Heart left ventricle (tissue), 16 donors: ENCODE data around the gene GRIN1. TPM values are rescaled to one million over a fixed set of nuclear protein-coding genes. Genes with fewer than 3 reads are reported as not detected.

Experiments used
- ATAC-seq, 4 donors: fragments of 200-7000 bp; cut with Tn5 transposase; one replicate each; pipeline ENCODE4 v1.9.1; 2020 to 2022; ENCODE audit warnings: moderate library complexity in 4 of 4, mild to moderate bottlenecking in 3 of 4, moderate number of reproducible peaks in 1 of 4
- DNase-seq, 5 donors: peaks; one replicate each; pipeline ENCODE4 v3.0.0-alpha.2; 2020
- H3K27ac ChIP-seq, 12 donors: fragments of 200-600 bp; sonication (generic) in 4 of 12; one replicate each; pipeline versions ENCODE4 v1.5.0 to v1.8.0; 2016 to 2022; ENCODE audit warnings: mild to moderate bottlenecking in 2 of 12
- H3K27me3 ChIP-seq, 9 donors: fragments of 200-600 bp; sonication (generic) in 2 of 9; one replicate each; pipeline versions ENCODE4 v1.5.1 to v1.8.0; 2016 to 2022; ENCODE audit warnings: mild to moderate bottlenecking in 3 of 9
- H3K36me3 ChIP-seq, 9 donors: fragments of 200-600 bp; sonication (generic) in 2 of 9; one replicate each; pipeline versions ENCODE4 v1.5.0 to v1.8.0; 2018 to 2022; ENCODE audit warnings: mild to moderate bottlenecking in 2 of 9
- H3K4me1 ChIP-seq, 12 donors: fragments of 200-600 bp; sonication (generic) in 4 of 12; one replicate each; pipeline versions ENCODE4 v1.5.0 to v1.8.0; 2016 to 2022; ENCODE audit warnings: mild to moderate bottlenecking in 3 of 12
- H3K4me3 ChIP-seq, 12 donors: fragments of 200-600 bp; sonication (generic) in 4 of 12; one replicate each; pipeline versions ENCODE4 v1.5.0 to v1.8.0; 2017 to 2022; ENCODE audit warnings: mild to moderate bottlenecking in 9 of 12, moderate library complexity in 4 of 12
- H3K9me3 ChIP-seq, 12 donors: fragments of 200-600 bp; sonication (generic) in 4 of 12; one replicate each; pipeline versions ENCODE4 v1.5.0 to v1.8.0; 2016 to 2022; ENCODE audit warnings: mild to moderate bottlenecking in 1 of 12
- POLR2A ChIP-seq, 2 donors: fragments of 450-650 bp; IDR thresholded peaks; one replicate each; pipeline ENCODE4 v1.6.1; 2017; ENCODE audit warnings: antibody characterized with exemption in 2 of 2, mild to moderate bottlenecking in 2 of 2, moderate library complexity in 2 of 2
- WGBS, 4 donors: extraction: QIAGEN DNeasy Blood & Tissue Kit in 2 of 4; methylation state at CpG; one replicate each; pipeline versions ENCODE4 v1.1.5 to v1.1.7; 2013 to 2018; 5-methylcytosine and 5-hydroxymethylcytosine counted together
- intact Hi-C, 10 donors: fragments of 100-400 bp; cut with DNase I; formaldehyde crosslinking; loops; one replicate each; pipeline versions ENCODE4 v1.11.1 to v1.14.2; 2022
- polyA plus RNA-seq, 2 donors: library from polyadenylated mRNA; stranded (reverse); fragments of 200-250 nt; gene quantifications; one replicate each; pipeline ENCODE4 v1.2.3, GENCODE V29; 2013
- total RNA-seq, 9 donors: library from RNA; depleted of rRNA in 2 of 9; stranded (reverse); fragments of >200 nt in 2 of 9; fragmentation: NEBNext Ultra II Directional in 3 of 9; extraction: Animal tissue kit (Norgen Biotek cat#: 25700) in 3 of 9; gene quantifications; one replicate each; pipeline versions ENCODE4 v1.1.0 to v1.2.4, GENCODE V29; 2016 to 2023
- TF ChIP-seq, protein P1 (sequence below), 12 donors: fragments of 200-600 bp; sonication (generic) in 4 of 12; IDR thresholded peaks; one replicate each; pipeline versions ENCODE4 v1.5.0 to v1.8.0; 2018 to 2022; ENCODE audit warnings: antibody characterized with exemption in 12 of 12, mild to moderate bottlenecking in 5 of 12
- donor health status: ischemic (EF 13 %, LVEDD 7.1; RV severe dilation, severe dysfunction).
- donor health status: healthy with polysubstance abuse.
- donor health status: DM: no; HTN: yes; CAD: no.
- donor health status: DM: no; HTN: no; CAD: no.
- donor health status: ischemic (EF 25% LVEDD 6.9; RV normal size, moderate dysfunction).
- donor health status: ischemic (EF 25% LVEDD 5.7; RV mildly dilated, moderate dysfunction).
- donor health status: healthy.
- donor health status: DM: yes; HTN: yes; CAD: no.
- donor health status: ischemic (EF 35%, LVEDD 5.7; RV mildly dilated, moderate dysfunction).
- donor health status: nonischemic (EF 11% LVEDD 7.7; RV severe dilation, severe dysfunction).
- donor health status: DM: yes; HTN: yes; CAD: no.
- donor health status: PGD.
- donor health status: ischemic (EF 29% LVEDD 5.4; RV normal size, mild dysfunction).
- donor health status: nonischemic (EF 23%, LVEDD 6.1; RV moderate dilation, normal function).

GRIN1 gene
- total and polyA plus RNA-seq, 11 donors = 0.10 TPM; not detected in 10

DNA sequence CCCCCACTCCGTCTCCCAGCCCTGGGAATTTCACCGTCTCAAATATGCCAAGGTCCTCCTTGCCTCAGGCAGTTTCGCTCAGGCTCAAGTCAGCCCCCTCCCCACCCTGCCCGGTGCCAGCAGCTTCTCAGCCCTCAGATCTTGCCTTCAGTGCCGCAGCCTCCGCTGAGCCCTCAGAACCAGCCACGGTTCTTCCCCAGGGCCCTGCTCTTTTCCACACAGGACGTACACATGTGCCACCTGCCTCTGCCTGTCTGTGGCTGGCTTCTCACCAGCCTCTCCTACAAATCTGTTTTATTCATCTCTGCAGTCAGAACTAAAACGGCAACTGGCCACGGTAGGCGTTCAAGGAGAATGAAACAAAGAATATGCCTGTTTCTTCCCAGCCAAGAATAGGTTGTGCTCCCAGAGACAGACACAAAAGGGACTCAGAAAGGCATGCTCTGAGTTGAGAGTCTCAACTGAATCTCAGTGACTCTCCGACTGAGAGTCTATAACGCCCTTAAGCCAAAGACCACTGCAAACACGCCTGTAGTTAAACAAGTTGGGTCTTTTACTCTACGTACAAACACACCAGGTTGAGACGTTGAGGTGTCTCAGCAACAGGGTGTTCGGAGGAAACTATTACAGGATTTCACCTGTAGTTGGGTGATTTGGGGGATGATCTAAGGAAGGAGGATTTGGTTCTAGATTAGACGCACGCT lies 10.6 kb upstream of the GRIN1 start:
- TF ChIP-seq POLR2A (IDR thresholded peaks at IDR 0.05) = no peak
- TF ChIP-seq, protein P1, sequence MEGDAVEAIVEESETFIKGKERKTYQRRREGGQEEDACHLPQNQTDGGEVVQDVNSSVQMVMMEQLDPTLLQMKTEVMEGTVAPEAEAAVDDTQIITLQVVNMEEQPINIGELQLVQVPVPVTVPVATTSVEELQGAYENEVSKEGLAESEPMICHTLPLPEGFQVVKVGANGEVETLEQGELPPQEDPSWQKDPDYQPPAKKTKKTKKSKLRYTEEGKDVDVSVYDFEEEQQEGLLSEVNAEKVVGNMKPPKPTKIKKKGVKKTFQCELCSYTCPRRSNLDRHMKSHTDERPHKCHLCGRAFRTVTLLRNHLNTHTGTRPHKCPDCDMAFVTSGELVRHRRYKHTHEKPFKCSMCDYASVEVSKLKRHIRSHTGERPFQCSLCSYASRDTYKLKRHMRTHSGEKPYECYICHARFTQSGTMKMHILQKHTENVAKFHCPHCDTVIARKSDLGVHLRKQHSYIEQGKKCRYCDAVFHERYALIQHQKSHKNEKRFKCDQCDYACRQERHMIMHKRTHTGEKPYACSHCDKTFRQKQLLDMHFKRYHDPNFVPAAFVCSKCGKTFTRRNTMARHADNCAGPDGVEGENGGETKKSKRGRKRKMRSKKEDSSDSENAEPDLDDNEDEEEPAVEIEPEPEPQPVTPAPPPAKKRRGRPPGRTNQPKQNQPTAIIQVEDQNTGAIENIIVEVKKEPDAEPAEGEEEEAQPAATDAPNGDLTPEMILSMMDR (IDR thresholded peaks at IDR 0.05) = no peak
- peaks cover 0 to 13% (median 5%) of the 10 kb centered on the region in 9 donors for H3K27me3 ChIP-seq
- peak overlapping the region in 4 of 12 donors; percentile 68 to 87 (median 75) for H3K27ac ChIP-seq
- ATAC-seq (no peak), DNase-seq (no peak)
- no peaks in the 10 kb centered on the region for H3K36me3 ChIP-seq
- H3K9me3 ChIP-seq = peaks cover 0 to 14% (median 0%) of the 10 kb centered on the region in 12 donors
- intact Hi-C loops = loop anchor here in 4 of 10 donors (5.0 to 10.0 kb wide), 3 partner anchors 39 to 296 kb away; partner anchors contain the start of genes ANAPC2 (in 3 of the 4), SSNA1 (in 3 of the 4), EXD3 (in 1 of the 4) and NOXA1 (in 1 of the 4)
- H3K4me1 ChIP-seq = peaks cover 0 to 39% (median 24%) of the 10 kb centered on the region in 12 donors
- peak overlapping the region in 10 of 12 donors; percentile 71 to 89 (median 82) for H3K4me3 ChIP-seq
- 70 to 75% (median 73%) methylated on average over 19 of the region's 19 CpGs for WGBS, 4 donors

DNA sequence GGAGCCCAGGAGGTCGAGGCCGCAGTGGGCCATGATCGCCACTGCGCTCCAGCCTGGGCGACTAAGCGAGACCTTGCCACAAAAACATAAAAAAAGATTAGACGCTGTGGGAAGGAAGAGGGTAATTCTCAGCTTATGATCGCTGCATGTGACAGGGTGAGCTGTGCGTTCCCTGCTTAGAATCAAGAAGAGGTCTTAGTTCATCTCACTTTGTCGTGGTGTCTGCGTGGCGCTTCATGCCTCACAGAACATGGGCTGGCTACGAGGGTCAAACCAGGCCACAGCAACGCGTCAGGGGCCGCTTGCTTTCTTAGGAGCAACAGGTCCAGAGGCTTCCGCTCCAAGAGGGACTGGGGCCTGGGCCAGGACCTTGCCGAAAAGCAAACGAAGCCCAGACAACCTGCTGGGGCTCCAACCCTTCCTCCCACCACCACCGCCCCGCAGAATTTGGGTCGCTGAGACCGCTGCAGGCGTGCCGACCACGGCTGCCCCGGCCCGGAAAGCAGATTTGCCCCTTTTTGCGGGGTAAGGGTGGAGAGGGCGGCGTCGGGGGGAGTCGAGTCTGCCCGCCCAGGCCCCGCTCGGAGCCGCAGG lies 10.0 kb upstream of the GRIN1 start:
- intact Hi-C loops = loop anchor here in 5 of 10 donors (1.0 to 10.0 kb wide), 4 partner anchors 38 to 296 kb away; partner anchors contain the start of genes ANAPC2 (in 3 of the 5), SSNA1 (in 3 of the 5), EXD3 (in 1 of the 5) and NOXA1 (in 1 of the 5)
- DNase-seq (peak in 1 of 5 donors; percentile 65), ATAC-seq (peak in 3 of 4 donors; percentile 5 to 25 (median 19))

DNA sequence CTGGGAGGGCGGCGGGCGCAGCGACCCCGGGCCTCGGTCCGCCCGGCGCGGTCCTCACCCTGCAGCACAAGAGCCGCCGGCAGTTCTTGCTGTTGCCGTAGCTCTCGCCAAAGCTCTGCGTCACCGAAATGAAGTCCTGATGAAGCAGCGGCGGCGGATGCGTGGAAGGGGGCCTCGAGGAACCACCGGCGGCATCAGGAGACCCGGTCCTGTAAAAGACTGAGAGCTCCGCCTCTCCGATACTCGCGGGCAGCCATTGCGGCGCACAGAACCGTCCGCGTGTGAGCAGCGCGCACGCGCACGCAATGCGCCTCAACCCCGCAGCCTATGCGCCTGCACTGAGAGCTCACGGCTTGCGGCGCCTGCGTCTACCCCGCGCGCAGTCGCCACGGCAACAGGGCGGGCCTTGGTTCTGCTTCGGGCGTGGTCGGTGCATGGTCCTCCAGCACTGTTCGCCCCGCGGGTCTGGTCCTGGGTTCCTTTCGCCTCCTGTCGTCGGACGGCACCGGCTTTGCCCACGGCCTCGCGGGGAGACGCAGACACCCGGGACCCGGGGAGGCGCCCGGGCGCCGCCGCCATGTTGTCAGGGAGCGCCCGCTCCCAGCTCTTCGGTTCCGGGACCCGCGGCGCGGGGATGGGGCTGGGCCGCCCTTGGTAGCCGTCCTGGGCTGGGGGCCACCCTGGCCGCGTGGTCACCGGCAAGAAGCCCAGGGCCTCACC lies 9.3 kb upstream of the GRIN1 start:
- Histone ChIP-seq H3K27ac (peak overlapping the region in 11 of 12 donors; percentile 58 to 87 (median 72)), H3K4me3 (peak overlapping the region; percentile 52 to 89 (median 80)), H3K36me3 (no peaks in the 10 kb centered on the region), H3K4me1 (peaks cover 0 to 39% (median 24%) of the 10 kb centered on the region in 12 donors), H3K9me3 (peaks cover 0 to 14% (median 0%) of the 10 kb centered on the region in 12 donors), H3K27me3 (peaks cover 0 to 22% (median 8%) of the 10 kb centered on the region in 9 donors)
- peak; percentile 99 to 100 (median 99) for ATAC-seq
- 0 to 2% (median 1%) methylated on average over 34 to 86 of the region's 86 CpGs; no CpG with 5 or more reads in 1 of the 4 donors for WGBS, 4 donors
- peak in 1 of 2 donors; percentile 59 for TF ChIP-seq POLR2A (IDR thresholded peaks at IDR 0.05)
- TF ChIP-seq, protein P1 (IDR thresholded peaks at IDR 0.05) = no peak
- DNase-seq = peak; percentile 87 to 95 (median 91)
- intact Hi-C loops = loop anchor here in 5 of 10 donors (1.0 to 10.0 kb wide), 4 partner anchors 38 to 295 kb away; partner anchors contain the start of genes ANAPC2 (in 3 of the 5), SSNA1 (in 3 of the 5), EXD3 (in 1 of the 5) and NOXA1 (in 1 of the 5)

More for the DNA sequence above, 10.0 kb upstream of the GRIN1 start:
- Histone ChIP-seq H3K4me1 (peaks cover 0 to 39% (median 24%) of the 10 kb centered on the region in 12 donors), H3K9me3 (peaks cover 0 to 14% (median 0%) of the 10 kb centered on the region in 12 donors), H3K27me3 (peaks cover 0 to 20% (median 5%) of the 10 kb centered on the region in 9 donors), H3K27ac (peak overlapping the region in 11 of 12 donors; percentile 58 to 87 (median 72)), H3K36me3 (no peaks in the 10 kb centered on the region), H3K4me3 (peak overlapping the region; percentile 52 to 89 (median 80))
- 25 to 59% (median 40%) methylated on average over 18 to 37 of the region's 37 CpGs for WGBS, 4 donors
- no peak for TF ChIP-seq POLR2A (IDR thresholded peaks at IDR 0.05)
- TF ChIP-seq, protein P1 (IDR thresholded peaks at IDR 0.05) = no peak
